RWPE1 (cell line): Measurements from ENCODE around the gene SCAMP1.
"Not testable (repeated sequence)": the region's sequence is repeated elsewhere in the genome, so short reads cannot be mapped to it uniquely, and the experiment has no call there.

Experiments used
- CTCF ChIA-PET: fragments of 350-600 bp; sonication (Branson Sonifier 250); formaldehyde crosslinking; extraction: SDS; loops from one replicate; lab custom pipeline; 2021; lab: Yijun Ruan, JAX
- POLR2A ChIA-PET: fragments of 400-600 bp; formaldehyde crosslinking; extraction: SDS; loops from one replicate; lab custom pipeline; 2020; ENCODE audit warnings: antibody characterized with exemption; ENCODE audit not compliant: low non-redundant PET; lab: Yijun Ruan, JAX
- DNase-seq: peaks from one replicate; pipeline ENCODE4 v3.0.0; 2012; ENCODE audit warnings: low spot score
- H3K27ac ChIP-seq: fragments of 450-650 bp; 2 replicates; pipeline ENCODE4 v1.5.1; 2017
- CTCF ChIP-seq: fragments of 450-650 bp; conservative IDR thresholded peaks from 2 replicates; pipeline ENCODE4 v1.5.1; 2017; ENCODE audit warnings: low read depth, mild to moderate bottlenecking

Gene SCAMP1

DNA sequence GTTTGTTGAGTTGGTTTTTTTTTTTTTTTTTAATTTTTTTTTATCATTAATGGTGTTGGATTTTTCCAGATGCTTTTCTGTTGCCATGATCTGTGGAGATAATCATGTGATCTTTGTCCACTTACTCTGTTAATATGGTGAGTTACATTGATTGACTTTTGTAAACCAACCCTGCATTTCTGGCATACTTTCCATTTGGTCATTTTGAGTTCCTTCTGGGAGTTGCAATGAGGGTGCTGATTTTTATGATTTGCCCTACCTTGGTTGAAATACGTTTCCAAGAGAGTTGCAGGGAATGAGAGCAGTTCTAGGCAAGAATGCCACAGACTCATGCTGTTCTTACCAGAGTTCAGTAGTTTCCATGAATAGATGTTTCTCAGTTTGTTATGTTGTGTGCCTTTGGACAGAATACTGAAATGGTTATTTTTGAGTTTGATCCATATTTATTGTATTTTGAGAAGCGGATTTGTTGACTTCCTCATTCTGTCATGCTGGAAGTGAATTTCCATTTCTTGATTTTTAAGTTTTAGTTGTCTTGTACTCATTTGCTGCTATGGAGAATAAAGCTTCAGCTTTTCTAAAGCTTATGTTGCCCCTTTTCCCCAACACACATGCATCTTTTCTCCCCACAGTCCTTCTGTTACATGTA lies 69.0 kb downstream of the SCAMP1 start:
- TF ChIP-seq CTCF = no peak
- ChIA-PET CTCF (interaction anchor here (0.6 kb wide), 1 partner anchor 9 kb away, joined by 4 read pairs; no protein-coding TSS in a partner anchor), POLR2A (no interaction called here)
- no peak for DNase-seq
- no peak overlapping the region for H3K27ac ChIP-seq

- no peak for DNase-seq
- no peak for TF ChIP-seq CTCF
- POLR2A ChIA-PET = no interaction called here
- CTCF ChIA-PET = no interaction called here
- no peak overlapping the region for H3K27ac ChIP-seq
Measured at GRCh38 chr5:78430866-78431265, 70.4 kb downstream of the SCAMP1 start.

- DNase-seq = no peak
- POLR2A ChIA-PET = no interaction called here
- no peak overlapping the region for H3K27ac ChIP-seq
- TF ChIP-seq CTCF = no peak
- CTCF ChIA-PET = interaction anchor here (0.7 kb wide), 1 partner anchor 913 kb away, joined by 3 read pairs; no protein-coding TSS in a partner anchor
Measured at GRCh38 chr5:78433972-78434371, 73.6 kb downstream of the SCAMP1 start.

DNA sequence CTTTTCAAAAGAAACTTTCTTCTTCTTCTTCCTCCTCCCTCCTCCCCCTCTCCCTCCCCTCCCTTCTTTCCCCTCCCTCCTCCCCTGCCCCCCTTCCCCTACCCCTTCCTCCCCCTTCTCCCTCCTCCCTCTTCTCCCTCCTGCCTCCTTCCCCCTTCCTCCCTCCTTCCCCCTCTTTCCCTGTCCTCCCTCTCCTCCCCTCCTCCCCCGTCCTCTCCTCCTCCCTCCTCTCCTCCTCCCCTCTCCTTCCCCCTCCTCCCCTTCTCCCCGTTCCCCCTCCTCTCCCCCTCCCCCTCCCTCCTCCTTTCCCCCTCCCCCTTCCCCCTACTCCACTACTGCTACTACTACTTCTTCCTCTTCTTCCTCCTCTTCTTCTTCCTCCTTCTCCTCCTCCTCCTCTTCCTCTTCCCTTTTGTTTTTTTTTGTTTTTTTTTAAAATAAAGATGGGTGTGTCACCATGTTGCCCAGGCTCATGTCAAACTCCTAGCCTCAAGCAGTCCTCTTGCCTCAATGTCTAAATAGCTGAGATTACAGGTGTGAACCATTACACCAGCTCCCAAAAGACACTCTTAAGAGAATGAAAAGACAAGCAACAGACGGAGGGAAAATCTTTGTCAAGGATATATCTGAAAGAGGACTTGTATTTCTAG lies 87.5 kb downstream of the SCAMP1 start:
- no peak for TF ChIP-seq CTCF
- H3K27ac ChIP-seq = no peak overlapping the region
- no peak for DNase-seq
- CTCF ChIA-PET = no interaction called here
- POLR2A ChIA-PET = no interaction called here

DNA sequence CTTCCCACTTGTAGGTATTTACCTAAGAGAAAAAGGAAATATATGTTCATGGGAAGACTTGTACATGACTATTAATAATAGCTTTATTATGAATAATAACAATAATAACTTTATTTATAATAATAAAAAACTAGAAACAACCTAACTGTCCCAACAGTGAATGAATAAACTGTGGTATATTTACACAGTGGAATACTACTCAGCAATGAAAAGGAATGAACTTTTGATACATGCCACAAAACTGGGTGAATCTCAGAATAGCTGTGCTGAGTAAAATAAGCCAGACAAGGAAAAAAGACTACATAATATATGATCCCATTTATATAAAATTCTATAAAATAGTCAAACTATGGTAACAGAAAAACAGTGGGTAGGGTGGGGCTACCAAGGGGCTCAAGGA lies 88.7 kb downstream of the SCAMP1 start:
- DNase-seq = no peak
- TF ChIP-seq CTCF = no peak
- no peak overlapping the region for H3K27ac ChIP-seq
- POLR2A ChIA-PET = no interaction called here
- CTCF ChIA-PET = no interaction called here

DNA sequence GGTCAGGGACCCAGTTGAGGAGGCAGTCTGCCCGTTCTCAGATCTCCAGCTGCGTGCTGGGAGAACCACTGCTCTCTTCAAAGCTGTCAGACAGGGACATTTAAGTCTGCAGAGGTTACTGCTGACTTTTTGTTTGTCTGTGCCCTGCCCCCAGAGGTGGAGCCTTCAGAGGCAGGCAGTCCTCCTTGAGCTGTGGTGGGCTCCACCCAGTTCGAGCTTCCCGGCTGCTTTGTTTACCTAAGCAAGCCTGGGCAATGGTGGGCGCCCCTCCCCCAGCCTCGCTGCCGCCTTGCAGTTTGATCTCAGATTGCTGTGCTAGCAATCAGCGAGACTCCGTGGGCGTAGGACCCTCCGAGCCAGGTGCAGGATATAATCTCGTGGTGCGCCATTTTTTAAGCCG lies 97.1 kb downstream of the SCAMP1 start:
- H3K27ac ChIP-seq, DNase-seq, POLR2A ChIA-PET, CTCF ChIA-PET: not testable (repeated sequence)

- POLR2A ChIA-PET = no interaction called here
- CTCF ChIA-PET = interaction anchor here (0.6 kb wide), 1 partner anchor 9 kb away, joined by 3 read pairs; no protein-coding TSS in a partner anchor
- no peak for TF ChIP-seq CTCF
- no peak for DNase-seq
- no peak overlapping the region for H3K27ac ChIP-seq
Measured at GRCh38 chr5:78458843-78459242, 98.4 kb downstream of the SCAMP1 start.
